ENCODE data around the gene SORBS1. TPM values are rescaled to one million over a fixed set of nuclear protein-coding genes. Genes with fewer than 3 reads are reported as not detected.
A peak's percentile ranks its signal among the peaks of the same experiment; 100 is the strongest.

Gene SORBS1
- total and polyA plus RNA-seq, 9 of the 15 experiments (the other 6 are each of a cell fraction or from before 2014, with no cell fraction given): 2.0 to 13.3 (median 6.5) TPM

- TF ChIP-seq PATZ1 (CRISPR knock-in tag; IDR thresholded peaks at IDR 0.05; ENCODE audit: borderline replicate concordance) (no peak), CEBPB (tag; IDR thresholded peaks at IDR 0.05) (peak; percentile 88)
These were observed 2.4 kb downstream of the SORBS1 start (continued) for GRCh38 chr10:95558593-95559320.

GRCh38 chr10:95556994-95557767 lies 4.0 kb downstream of the SORBS1 start:
- no TSS peak for BruUV-seq (replicated peaks)
- Histone ChIP-seq H3K9me1 (ENCODE audit: control insufficient read depth, insufficient read depth, low read length) (no peaks in the 10 kb centered on the region), H3K4me1 (replicated peaks in 1 of 2; ENCODE audit: control insufficient read depth in 2 of 2, insufficient read depth in 2 of 2, low read length in 2 of 2) (peaks cover 18 to 20% of the 10 kb centered on the region in 2 experiments; a peak in 4 of 5 replicates), H3K4me2 (ENCODE audit: insufficient read depth, low read length) (no peak overlapping the region), H3K4me3 (no peak overlapping the region), H2AFZ (ENCODE audit: low read depth, low read length) (no peak overlapping the region), H4K20me1 (replicated peaks; ENCODE audit: control insufficient read depth, insufficient read depth, low read length) (no peaks in the 10 kb centered on the region), H3K27me3 (ENCODE audit: control insufficient read depth in 2 of 2, insufficient read depth in 2 of 2, low read length in 2 of 2) (no peaks in the 10 kb centered on the region), H3K9ac (ENCODE audit: insufficient read depth in 1 of 2, low read depth in 2 of 2, low read length in 2 of 2) (no peak overlapping the region), H3K36me3 (ENCODE audit: control insufficient read depth, insufficient read depth, low read length) (no peaks in the 10 kb centered on the region), H3K9me3 (replicated peaks; ENCODE audit: control insufficient read depth, insufficient read depth, low read depth, low read length) (no peaks in the 10 kb centered on the region; the same call in 1 of the 2 replicates), H3K79me2 (ENCODE audit: control insufficient read depth, insufficient read depth, low read length) (peaks cover 8% of the 10 kb centered on the region; the same call in 2 of the 3 replicates), H3K27ac (ENCODE audit: extremely low read depth, low read depth, low read length) (no peak overlapping the region)
- ChIA-PET POLR2A (interaction anchor here (0.7 kb wide), 1 partner anchor 1729 kb away, joined by 3 read pairs; no protein-coding TSS in a partner anchor), CTCF (ENCODE audit: low intra/inter-chr PET ratio) (no interaction called here)
- intact Hi-C loops (cut with micrococcal nuclease) (no loop called here), in situ Hi-C loops (cut with MboI) (no loop called here)
- DNase-seq (ENCODE audit: extremely low read depth in 1 of 4, low spot score in 3 of 4) (no peak), ATAC-seq (no peak), FAIRE-seq (no peak)
- WGBS (ENCODE audit: insufficient coverage, low coverage, missing lambda C conversion rate): 62% methylated on average over 8 of the region's 8 CpGs
- TF ChIP-seq ZNF316 (IDR thresholded peaks at IDR 0.05) (no peak), FOXK2 (conservative IDR thresholded peaks at IDR 0.05 in 1 of 2, IDR thresholded peaks at IDR 0.05 in 1 of 2; ENCODE audit: low read depth in 2 of 2) (no peak), ETS1 (conservative IDR thresholded peaks at IDR 0.05; ENCODE audit: control insufficient read depth, low read depth, low read length) (no peak), KLF6 (CRISPR knock-in tag; IDR thresholded peaks at IDR 0.05; ENCODE audit: borderline replicate concordance) (no peak), NR3C1 (CRISPR knock-in tag; IDR thresholded peaks at IDR 0.05) (no peak), FOSL1 (tag; conservative IDR thresholded peaks at IDR 0.05) (no peak), CBX3 (IDR thresholded peaks at IDR 0.05; ENCODE audit: borderline replicate concordance in 1 of 2, low read length in 2 of 2) (no peak), ZNF583 (CRISPR knock-in tag; IDR thresholded peaks at IDR 0.05) (no peak), ZNF197 (CRISPR knock-in tag; IDR thresholded peaks at IDR 0.05; ENCODE audit: low read depth) (no peak), THRA (IDR thresholded peaks at IDR 0.05) (no peak), MTA2 (IDR thresholded peaks at IDR 0.05; ENCODE audit: low read depth) (no peak), PURB (CRISPR knock-in tag; IDR thresholded peaks at IDR 0.05; ENCODE audit: low read depth) (no peak)
